ENCODE data around the gene TOMT. TPM values are rescaled to one million over a fixed set of nuclear protein-coding genes. Genes with fewer than 3 reads are reported as not detected.
"Not testable (repeated sequence)": the region's sequence is repeated elsewhere in the genome, so short reads cannot be mapped to it uniquely, and the experiment has no call there.

TOMT gene
- total RNA-seq, 2 donors from 2014 or later: not detected

- DNase-seq (ENCODE audit: low spot score) (no peak), ATAC-seq (ENCODE audit: insufficient number of reproducible peaks, low FRiP score, low read depth) (no peak)
- Histone ChIP-seq H3K9me3 (no peaks in the 10 kb centered on the region), H3K27ac (no peak overlapping the region), H3K4me3 (no peak overlapping the region), H3K4me1 (ENCODE audit: control insufficient read depth in 1 of 2, low read depth in 2 of 2) (no peaks in the 10 kb centered on the region), H3K27me3 (replicated peaks; ENCODE audit: insufficient read depth) (no peaks in the 10 kb centered on the region), H3K36me3 (no peaks in the 10 kb centered on the region)
- no peak for TF ChIP-seq CTCF (IDR thresholded peaks at IDR 0.05)
These were observed 35.3 kb downstream of the TOMT start for GRCh38 chr11:72141066-72141465.

GRCh38 chr11:72142086-72142485 lies 36.4 kb downstream of the TOMT start:
- not testable (repeated sequence) for H3K4me1 ChIP-seq (ENCODE audit: control insufficient read depth in 1 of 2, low read depth in 2 of 2); H3K9me3 ChIP-seq; H3K36me3 ChIP-seq; DNase-seq (ENCODE audit: low spot score); H3K27ac ChIP-seq; H3K27me3 ChIP-seq (replicated peaks; ENCODE audit: insufficient read depth); ATAC-seq (ENCODE audit: insufficient number of reproducible peaks, low FRiP score, low read depth); H3K4me3 ChIP-seq

GRCh38 chr11:72142543-72142942 lies 36.8 kb downstream of the TOMT start:
- not testable (repeated sequence) for H3K27ac ChIP-seq; H3K36me3 ChIP-seq; H3K4me3 ChIP-seq; H3K9me3 ChIP-seq; H3K4me1 ChIP-seq (ENCODE audit: control insufficient read depth in 1 of 2, low read depth in 2 of 2); H3K27me3 ChIP-seq (replicated peaks; ENCODE audit: insufficient read depth); DNase-seq (ENCODE audit: low spot score); ATAC-seq (ENCODE audit: insufficient number of reproducible peaks, low FRiP score, low read depth)

GRCh38 chr11:72144807-72145565 lies 39.3 kb downstream of the TOMT start:
- ATAC-seq (ENCODE audit: insufficient number of reproducible peaks, low FRiP score, low read depth) (no peak), DNase-seq (ENCODE audit: low spot score) (no peak)
- Histone ChIP-seq H3K4me1 (ENCODE audit: control insufficient read depth in 1 of 2, low read depth in 2 of 2) (no peaks in the 10 kb centered on the region), H3K36me3 (no peaks in the 10 kb centered on the region), H3K9me3 (no peaks in the 10 kb centered on the region), H3K4me3 (no peak overlapping the region), H3K27me3 (replicated peaks; ENCODE audit: insufficient read depth) (no peaks in the 10 kb centered on the region), H3K27ac (no peak overlapping the region)
- TF ChIP-seq CTCF (IDR thresholded peaks at IDR 0.05): no peak

- Histone ChIP-seq H3K27ac (no peak overlapping the region), H3K36me3 (no peaks in the 10 kb centered on the region), H3K4me1 (ENCODE audit: control insufficient read depth in 1 of 2, low read depth in 2 of 2) (no peaks in the 10 kb centered on the region), H3K9me3 (no peaks in the 10 kb centered on the region), H3K27me3 (replicated peaks; ENCODE audit: insufficient read depth) (no peaks in the 10 kb centered on the region), H3K4me3 (no peak overlapping the region)
- TF ChIP-seq CTCF (IDR thresholded peaks at IDR 0.05): no peak
- DNase-seq (ENCODE audit: low spot score) (no peak), ATAC-seq (ENCODE audit: insufficient number of reproducible peaks, low FRiP score, low read depth) (no peak)
These were observed 40.9 kb downstream of the TOMT start for GRCh38 chr11:72146625-72147024.

- ATAC-seq (ENCODE audit: insufficient number of reproducible peaks, low FRiP score, low read depth): no peak
- H3K36me3 ChIP-seq: no peaks in the 10 kb centered on the region
- no peak overlapping the region for H3K27ac ChIP-seq
- DNase-seq (ENCODE audit: low spot score): no peak
- no peaks in the 10 kb centered on the region for H3K4me1 ChIP-seq (ENCODE audit: control insufficient read depth in 1 of 2, low read depth in 2 of 2)
- no peak overlapping the region for H3K4me3 ChIP-seq
- no peaks in the 10 kb centered on the region for H3K9me3 ChIP-seq
- H3K27me3 ChIP-seq (replicated peaks; ENCODE audit: insufficient read depth): no peaks in the 10 kb centered on the region
- no peak for TF ChIP-seq CTCF (IDR thresholded peaks at IDR 0.05)
These were observed 45.2 kb downstream of the TOMT start for GRCh38 chr11:72150882-72151281.

GRCh38 chr11:72153874-72154273 lies 48.1 kb downstream of the TOMT start:
- not testable (repeated sequence) for ATAC-seq (ENCODE audit: insufficient number of reproducible peaks, low FRiP score, low read depth); H3K4me1 ChIP-seq (ENCODE audit: control insufficient read depth in 1 of 2, low read depth in 2 of 2); DNase-seq (ENCODE audit: low spot score); H3K4me3 ChIP-seq; H3K36me3 ChIP-seq; H3K27me3 ChIP-seq (replicated peaks; ENCODE audit: insufficient read depth); H3K27ac ChIP-seq; H3K9me3 ChIP-seq

Data from thoracic aorta (tissue), 2 donors.